Uterus (tissue), 4 donors: ENCODE data around the gene CELF4. TPM values are rescaled to one million over a fixed set of nuclear protein-coding genes. Genes with fewer than 3 reads are reported as not detected.
"Not testable (repeated sequence)": the region's sequence is repeated elsewhere in the genome, so short reads cannot be mapped to it uniquely, and the experiment has no call there.

Experiments used
- DNase-seq, 2 donors: peaks; one replicate each; pipeline ENCODE4 v3.0.0-alpha.2; 2019 to 2020
- H3K27ac ChIP-seq, 2 donors: fragments of 200-600 bp; sonication (generic); 1 replicate in 1 of 2; 2 replicates in 1 of 2; pipeline ENCODE4 v1.5.1; 2016 to 2018
- H3K27me3 ChIP-seq, 2 donors: fragments of 200-600 bp; sonication (generic); one replicate each; pipeline ENCODE4 v1.5.1; 2018 to 2019; ENCODE audit warnings: control low read depth in 1 of 2
- H3K36me3 ChIP-seq, 2 donors: fragments of 200-600 bp; sonication (generic); one replicate each; pipeline ENCODE4 v1.5.1; 2019; ENCODE audit warnings: control low read depth in 1 of 2
- H3K4me1 ChIP-seq, 2 donors: fragments of 200-600 bp; sonication (generic); one replicate each; pipeline ENCODE4 v1.5.1; 2018 to 2019; ENCODE audit warnings: control low read depth in 1 of 2
- H3K4me3 ChIP-seq, 2 donors: fragments of 200-600 bp; sonication (generic); 1 replicate in 1 of 2; 2 replicates in 1 of 2; pipeline ENCODE4 v1.5.1; 2018 to 2019; ENCODE audit warnings: mild to moderate bottlenecking in 1 of 2
- H3K9me3 ChIP-seq, 2 donors: fragments of 200-600 bp; sonication (generic); one replicate each; pipeline ENCODE4 v1.5.1; 2019; ENCODE audit warnings: control low read depth in 1 of 2
- POLR2A ChIP-seq, 2 donors: fragments of 450-650 bp; IDR thresholded peaks; one replicate each; pipeline ENCODE4 v1.6.1; 2016; ENCODE audit warnings: antibody characterized with exemption in 2 of 2, mild to moderate bottlenecking in 1 of 2, moderate library complexity in 1 of 2
- intact Hi-C: fragments of 100-400 bp; cut with DNase I; formaldehyde crosslinking; loops from one replicate; pipeline ENCODE4 v1.15.1; 2023; ENCODE audit warnings: low total_unique reads
- total RNA-seq, 4 donors: library from RNA; depleted of rRNA in 3 of 4; stranded (reverse); fragments of >200 nt in 3 of 4; gene quantifications; one replicate each; pipeline versions ENCODE4 v1.1.0 to v1.2.4, GENCODE V29; 2014 to 2023
- TF ChIP-seq, protein P1 (sequence below), 4 experiments: fragments of 200-600 bp in 2 of 4; fragments of 450-650 bp in 2 of 4; sonication (generic) in 2 of 4; IDR thresholded peaks; one replicate each; pipeline ENCODE4 v1.5.1; 2016 to 2019; ENCODE audit warnings: antibody characterized with exemption in 4 of 4, mild to moderate bottlenecking in 2 of 4, moderate library complexity in 1 of 4
- donor health status: DM: yes; HTN: yes; CAD: no.

CELF4 gene
- total RNA-seq, 4 donors from 2014 or later, result 0.18 to 1.7 TPM; not detected in 2

DNA sequence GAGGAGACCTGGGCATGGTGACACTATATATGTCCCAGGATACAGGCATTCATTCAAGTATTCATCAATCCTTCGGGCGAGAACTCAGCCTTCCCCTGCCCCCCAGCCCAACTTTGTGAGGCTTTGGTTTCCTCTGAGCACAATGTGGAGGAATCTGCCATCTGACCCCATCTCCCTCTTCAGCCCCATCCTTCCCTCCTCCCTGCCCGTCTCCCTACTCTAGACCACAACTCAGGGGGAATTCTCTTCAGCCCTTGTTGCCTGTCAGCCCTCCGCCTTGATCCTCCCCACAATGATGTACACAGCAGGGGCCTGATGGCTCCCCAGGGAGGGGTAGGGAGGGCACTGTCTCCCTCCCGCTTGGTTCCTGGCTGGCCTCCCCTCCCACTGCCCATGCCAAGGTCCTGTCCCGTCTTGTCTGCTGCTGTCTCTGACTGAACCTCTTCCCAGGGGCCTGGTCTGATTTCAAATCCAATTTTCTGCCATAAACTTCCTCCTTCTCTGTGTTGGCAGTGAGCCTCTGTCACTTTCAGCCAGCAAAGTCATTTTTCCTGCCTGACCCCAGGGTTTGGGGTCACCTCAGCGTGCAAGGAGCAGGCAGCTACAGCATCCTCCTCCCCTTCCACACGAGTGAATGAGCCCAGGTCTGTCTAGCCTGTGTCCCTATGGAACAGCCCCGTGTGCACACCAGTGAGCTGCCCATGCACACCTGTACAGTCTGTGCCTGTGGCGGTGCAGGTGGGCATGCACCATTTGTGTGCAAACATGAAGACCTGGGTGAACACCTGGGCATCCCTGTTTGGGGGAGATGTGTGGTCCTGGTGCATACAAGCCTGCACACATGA is 197.3 kb downstream of the CELF4 start:
- no peak for DNase-seq
- Histone ChIP-seq H3K4me3 (no peak overlapping the region), H3K27ac (no peak overlapping the region), H3K4me1 (no peaks in the 10 kb centered on the region), H3K36me3 (no peaks in the 10 kb centered on the region), H3K9me3 (no peaks in the 10 kb centered on the region), H3K27me3 (no peaks in the 10 kb centered on the region)
- intact Hi-C loops, result no loop called here
- TF ChIP-seq, protein P1, sequence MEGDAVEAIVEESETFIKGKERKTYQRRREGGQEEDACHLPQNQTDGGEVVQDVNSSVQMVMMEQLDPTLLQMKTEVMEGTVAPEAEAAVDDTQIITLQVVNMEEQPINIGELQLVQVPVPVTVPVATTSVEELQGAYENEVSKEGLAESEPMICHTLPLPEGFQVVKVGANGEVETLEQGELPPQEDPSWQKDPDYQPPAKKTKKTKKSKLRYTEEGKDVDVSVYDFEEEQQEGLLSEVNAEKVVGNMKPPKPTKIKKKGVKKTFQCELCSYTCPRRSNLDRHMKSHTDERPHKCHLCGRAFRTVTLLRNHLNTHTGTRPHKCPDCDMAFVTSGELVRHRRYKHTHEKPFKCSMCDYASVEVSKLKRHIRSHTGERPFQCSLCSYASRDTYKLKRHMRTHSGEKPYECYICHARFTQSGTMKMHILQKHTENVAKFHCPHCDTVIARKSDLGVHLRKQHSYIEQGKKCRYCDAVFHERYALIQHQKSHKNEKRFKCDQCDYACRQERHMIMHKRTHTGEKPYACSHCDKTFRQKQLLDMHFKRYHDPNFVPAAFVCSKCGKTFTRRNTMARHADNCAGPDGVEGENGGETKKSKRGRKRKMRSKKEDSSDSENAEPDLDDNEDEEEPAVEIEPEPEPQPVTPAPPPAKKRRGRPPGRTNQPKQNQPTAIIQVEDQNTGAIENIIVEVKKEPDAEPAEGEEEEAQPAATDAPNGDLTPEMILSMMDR (IDR thresholded peaks at IDR 0.05), result no peak
- no peak for TF ChIP-seq POLR2A (IDR thresholded peaks at IDR 0.05)

DNA sequence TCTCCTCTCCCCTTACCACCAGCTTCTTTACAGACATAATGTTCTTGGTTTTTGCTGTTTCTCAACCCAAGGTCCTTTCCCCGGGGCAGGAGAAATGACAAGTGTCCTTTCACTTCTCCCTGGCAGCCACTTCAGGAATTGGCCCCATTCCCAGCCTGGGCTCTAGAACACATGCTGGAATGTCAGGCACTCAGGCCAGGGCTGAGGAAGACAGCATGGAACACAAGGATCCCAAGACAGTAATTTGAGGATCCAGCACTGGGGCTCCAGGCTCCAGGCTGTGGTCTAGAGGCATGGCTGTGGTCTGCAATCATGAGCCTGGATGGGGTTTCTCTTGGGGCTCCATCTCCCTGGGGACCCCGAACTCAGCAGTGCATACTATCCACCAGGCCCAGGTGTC is 201.4 kb downstream of the CELF4 start:
- Histone ChIP-seq H3K4me1 (no peaks in the 10 kb centered on the region), H3K4me3 (no peak overlapping the region), H3K27ac (no peak overlapping the region), H3K27me3 (no peaks in the 10 kb centered on the region), H3K9me3 (no peaks in the 10 kb centered on the region), H3K36me3 (no peaks in the 10 kb centered on the region)
- intact Hi-C loops, result no loop called here
- DNase-seq, result no peak
- TF ChIP-seq, protein P1 (IDR thresholded peaks at IDR 0.05), result no peak
- TF ChIP-seq POLR2A (IDR thresholded peaks at IDR 0.05), result no peak

DNA sequence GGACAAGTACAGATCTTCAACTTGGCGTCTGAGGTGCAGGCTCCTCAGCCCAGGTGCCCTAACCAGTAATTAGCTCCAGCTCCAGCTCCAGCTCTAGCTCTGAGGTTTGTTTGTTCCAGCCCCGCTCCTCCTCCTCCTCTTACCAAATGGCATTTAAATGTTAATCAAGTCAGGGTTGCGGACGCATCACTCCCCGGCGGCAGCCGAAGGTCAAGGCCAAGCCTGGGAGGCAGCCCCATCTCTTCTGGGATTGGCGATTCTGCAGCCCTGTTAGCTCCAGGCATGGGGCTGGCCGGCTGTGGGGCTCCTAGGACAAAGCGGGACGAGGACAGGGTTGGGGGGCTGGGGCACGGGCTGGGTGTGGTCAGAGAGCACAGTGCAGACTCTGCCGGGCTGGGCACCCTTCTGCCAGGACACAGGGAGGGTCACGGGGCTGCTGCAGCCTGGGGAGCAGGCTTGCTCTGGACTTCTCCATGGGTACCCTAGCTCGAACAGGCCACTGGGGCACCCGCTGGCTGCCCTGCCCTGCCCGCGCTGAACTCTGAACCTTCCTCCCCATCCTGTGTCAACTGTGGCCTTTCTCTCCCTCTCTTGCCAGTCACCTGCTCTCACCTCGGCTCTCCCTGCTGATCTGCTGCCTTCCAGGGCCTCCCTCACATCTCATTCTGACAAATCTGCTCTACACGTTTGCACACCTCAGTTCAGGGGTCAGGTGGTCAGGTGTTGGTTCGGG is 203.3 kb downstream of the CELF4 start:
- Histone ChIP-seq H3K4me3 (no peak overlapping the region), H3K27me3 (no peaks in the 10 kb centered on the region), H3K36me3 (no peaks in the 10 kb centered on the region), H3K9me3 (no peaks in the 10 kb centered on the region), H3K27ac (no peak overlapping the region), H3K4me1 (no peaks in the 10 kb centered on the region)
- TF ChIP-seq, protein P1 (IDR thresholded peaks at IDR 0.05), result no peak
- TF ChIP-seq POLR2A (IDR thresholded peaks at IDR 0.05), result no peak
- intact Hi-C loops, result no loop called here
- DNase-seq, result no peak

DNA sequence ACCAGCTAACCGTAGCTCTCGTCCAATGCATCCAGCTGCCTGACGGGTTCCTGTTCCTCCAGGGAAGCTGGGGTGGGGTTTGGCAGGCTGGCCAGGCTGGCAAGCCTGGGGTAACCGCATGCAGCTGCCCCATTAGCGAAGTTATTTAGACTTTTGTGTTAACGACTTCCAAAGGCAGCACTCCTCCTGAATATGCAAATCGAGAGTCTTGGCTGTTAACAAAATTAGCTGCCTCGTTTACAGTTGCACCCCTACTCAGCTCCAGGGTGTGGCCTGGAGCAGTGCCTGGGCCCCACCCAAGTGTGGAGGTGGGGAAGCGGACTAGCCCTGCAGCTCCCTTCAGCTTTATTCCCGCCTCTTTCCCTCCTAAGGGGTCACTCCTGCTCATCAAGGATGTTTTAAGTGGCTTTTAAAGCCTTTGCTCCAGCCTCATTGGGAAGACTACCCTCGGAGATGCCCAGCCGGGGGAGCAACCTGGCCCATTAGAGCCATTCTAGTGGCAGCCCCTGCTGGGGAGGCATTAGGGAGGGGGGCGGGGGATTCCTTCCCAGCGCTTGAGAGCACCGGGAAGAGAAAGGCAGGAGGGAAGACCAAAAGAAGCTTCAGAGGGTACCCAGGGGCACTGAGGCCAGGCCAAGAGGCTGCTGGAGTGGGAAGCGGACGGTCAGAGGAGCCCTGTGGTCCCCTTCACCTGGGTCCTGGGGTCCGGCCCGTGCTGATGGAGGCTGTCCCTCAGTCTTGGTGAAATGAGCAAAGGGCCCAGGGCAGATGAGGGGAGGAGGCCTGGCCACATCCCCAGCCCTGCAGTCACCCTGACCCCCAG is 204.1 kb downstream of the CELF4 start:
- no peak overlapping the region for H3K27ac ChIP-seq
- no peaks in the 10 kb centered on the region for H3K9me3 ChIP-seq
- no peak overlapping the region for H3K4me3 ChIP-seq
- TF ChIP-seq, protein P1 (IDR thresholded peaks at IDR 0.05), result no peak
- no peak for TF ChIP-seq POLR2A (IDR thresholded peaks at IDR 0.05)
- intact Hi-C loops, result no loop called here
- H3K4me1 ChIP-seq, result no peaks in the 10 kb centered on the region
- H3K36me3 ChIP-seq, result no peaks in the 10 kb centered on the region
- H3K27me3 ChIP-seq, result no peaks in the 10 kb centered on the region
- no peak for DNase-seq

DNA sequence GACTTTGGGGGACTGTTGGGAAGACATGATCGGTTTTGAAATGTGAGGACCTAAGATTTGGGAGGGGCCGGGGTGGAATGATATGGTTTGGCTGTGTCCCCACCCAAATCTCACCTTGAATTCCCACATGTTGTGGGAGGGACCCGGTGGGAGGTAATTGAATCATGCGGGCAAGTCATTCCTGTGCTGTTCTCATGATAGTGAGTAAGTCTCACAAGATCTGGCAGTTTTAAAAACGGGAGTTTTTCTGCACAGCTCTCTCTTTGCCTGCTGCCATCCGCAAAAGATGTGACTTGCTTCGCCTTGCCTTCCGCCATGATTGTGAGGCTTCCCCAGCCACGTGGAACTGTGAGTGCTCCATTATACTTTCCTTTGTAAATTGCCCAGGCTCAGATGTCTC is 207.5 kb downstream of the CELF4 start:
- H3K36me3 ChIP-seq, intact Hi-C loops, DNase-seq, H3K27ac ChIP-seq, H3K9me3 ChIP-seq, H3K27me3 ChIP-seq, H3K4me3 ChIP-seq, H3K4me1 ChIP-seq: not testable (repeated sequence)
